ENCODE results near the gene CUTA. TPM values are rescaled to one million over a fixed set of nuclear protein-coding genes. Genes with fewer than 3 reads are reported as not detected.

Gene CUTA
- total and polyA plus RNA-seq, 2 experiments from 2014 or later, result 207 to 421 TPM

- peaks cover 6% of the 10 kb centered on the region; the same call in 1 of the 2 replicates for H4K20me1 ChIP-seq (replicated peaks; ENCODE audit: insufficient read depth)
- DNase-seq (ENCODE audit: low spot score) (no peak), ATAC-seq (no peak)
- H3K9me2 ChIP-seq (ENCODE audit: insufficient read depth), result no peaks in the 10 kb centered on the region
- H3K27ac Mint-ChIP-seq, result no peak overlapping the region
- H2AFZ ChIP-seq, result no peak overlapping the region
- peaks cover 12% of the 10 kb centered on the region for H3F3A ChIP-seq (replicated peaks; ENCODE audit: low read depth)
- no peak overlapping the region for H3K4me2 ChIP-seq
- no peak for TF ChIP-seq ZNF331 (CRISPR knock-in tag; IDR thresholded peaks at IDR 0.05; ENCODE audit: low read depth)
- peaks cover 10% of the 10 kb centered on the region for H3K27me3 Mint-ChIP-seq (ENCODE audit: insufficient read depth, low read depth, poor library complexity)
- H3K27ac ChIP-seq (ENCODE audit: low read depth), result no peak overlapping the region
- no peaks in the 10 kb centered on the region for H3K9me3 Mint-ChIP-seq
- peaks cover 43% of the 10 kb centered on the region for H3K36me3 ChIP-seq (ENCODE audit: insufficient read depth)
- no peak overlapping the region for H3K4me3 Mint-ChIP-seq
- no peaks in the 10 kb centered on the region for H3K27me3 ChIP-seq (ENCODE audit: insufficient read depth)
- no peak overlapping the region for H3K4me3 ChIP-seq
- peaks cover 20% of the 10 kb centered on the region for H3K4me1 Mint-ChIP-seq
- peaks cover 9% of the 10 kb centered on the region; the same call in 1 of the 2 replicates for H3K79me2 ChIP-seq (replicated peaks; ENCODE audit: insufficient read depth)
- H3K36me3 Mint-ChIP-seq (ENCODE audit: low read depth), result peaks cover 60% of the 10 kb centered on the region
- H3K4me1 ChIP-seq (ENCODE audit: insufficient read depth), result peaks cover 15% of the 10 kb centered on the region
These were observed 10.7 kb downstream of the CUTA start for GRCh38 chr6:33407132-33407718.

DNA sequence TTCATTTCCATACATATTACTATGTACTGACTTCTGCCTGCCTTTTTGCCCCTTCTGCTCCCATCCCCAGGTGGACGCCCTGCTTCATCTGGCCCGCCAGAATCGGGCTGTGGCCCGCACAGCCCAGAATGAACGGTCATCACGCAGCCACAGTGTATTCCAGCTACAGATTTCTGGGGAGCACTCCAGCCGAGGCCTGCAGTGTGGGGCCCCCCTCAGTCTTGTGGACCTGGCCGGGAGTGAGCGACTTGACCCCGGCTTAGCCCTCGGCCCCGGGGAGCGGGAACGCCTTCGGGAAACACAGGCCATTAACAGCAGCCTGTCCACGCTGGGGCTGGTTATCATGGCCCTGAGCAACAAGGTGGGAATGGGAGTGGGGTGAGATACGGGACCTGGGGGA lies 11.8 kb downstream of the CUTA start:
- Histone ChIP-seq H2AFZ (no peak overlapping the region), H3F3A (replicated peaks; ENCODE audit: low read depth) (peaks cover 11% of the 10 kb centered on the region), H3K9me2 (ENCODE audit: insufficient read depth) (no peaks in the 10 kb centered on the region), H3K4me3 (no peak overlapping the region), H4K20me1 (replicated peaks; ENCODE audit: insufficient read depth) (peaks cover 4% of the 10 kb centered on the region; the same call in 1 of the 2 replicates), H3K79me2 (replicated peaks; ENCODE audit: insufficient read depth) (0 out of 2 replicates have a peak, but pooled peaks cover 4% of the 10 kb centered on the region), H3K4me2 (no peak overlapping the region), H3K4me1 (ENCODE audit: insufficient read depth) (peaks cover 5% of the 10 kb centered on the region; the same call in 1 of the 2 replicates), H3K27me3 (ENCODE audit: insufficient read depth) (no peaks in the 10 kb centered on the region), H3K36me3 (ENCODE audit: insufficient read depth) (peaks cover 46% of the 10 kb centered on the region), H3K27ac (ENCODE audit: low read depth) (no peak overlapping the region)
- DNase-seq (ENCODE audit: low spot score), result no peak
- H3K9me3 Mint-ChIP-seq, result no peaks in the 10 kb centered on the region
- H3K4me3 Mint-ChIP-seq, result no peak overlapping the region
- H3K27ac Mint-ChIP-seq, result no peak overlapping the region
- H3K4me1 Mint-ChIP-seq, result peaks cover 13% of the 10 kb centered on the region
- TF ChIP-seq ZNF114 (CRISPR knock-in tag; IDR thresholded peaks at IDR 0.05), result no peak
- TF ChIP-seq POLR2AphosphoS5 (IDR thresholded peaks at IDR 0.05; ENCODE audit: low read depth), result no peak
- TF ChIP-seq ZNF331 (CRISPR knock-in tag; IDR thresholded peaks at IDR 0.05; ENCODE audit: low read depth), result no peak
- no peak for TF ChIP-seq NANOG (IDR thresholded peaks at IDR 0.05; ENCODE audit: borderline replicate concordance)
- no peak for TF ChIP-seq EZH2phosphoT487 (IDR thresholded peaks at IDR 0.05; ENCODE audit: unreplicated experiment)
- no peak for TF ChIP-seq CTCF (conservative IDR thresholded peaks at IDR 0.05; ENCODE audit: low read depth in 2 of 2)
- peaks cover 7% of the 10 kb centered on the region for H3K27me3 Mint-ChIP-seq (ENCODE audit: insufficient read depth, low read depth, poor library complexity)
- H3K36me3 Mint-ChIP-seq (ENCODE audit: low read depth), result peaks cover 63% of the 10 kb centered on the region
- ATAC-seq, result no peak

DNA sequence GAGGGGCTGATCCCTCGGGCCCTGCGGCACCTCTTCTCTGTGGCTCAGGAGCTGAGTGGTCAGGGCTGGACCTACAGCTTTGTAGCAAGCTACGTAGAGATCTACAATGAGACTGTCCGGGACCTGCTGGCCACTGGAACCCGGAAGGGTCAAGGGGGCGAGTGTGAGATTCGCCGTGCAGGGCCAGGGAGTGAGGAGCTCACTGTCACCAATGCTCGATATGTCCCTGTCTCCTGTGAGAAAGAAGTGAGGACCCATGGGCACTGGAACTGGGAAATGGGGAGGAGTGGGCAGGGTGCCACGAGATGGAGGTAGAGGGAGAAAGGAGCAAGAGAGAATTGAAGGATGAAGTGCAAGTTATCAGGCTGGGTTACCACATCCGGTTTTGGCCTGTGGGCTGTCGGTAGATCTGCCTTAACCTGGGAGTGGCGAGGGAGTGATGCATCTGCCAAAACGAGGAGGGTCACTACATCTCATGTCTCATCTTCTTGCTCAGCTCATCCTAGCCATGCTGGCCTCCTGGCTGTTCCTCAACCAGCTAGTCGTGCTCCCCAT lies 12.4 kb downstream of the CUTA start:
- H3K9me3 Mint-ChIP-seq, result no peaks in the 10 kb centered on the region
- Histone ChIP-seq H3K79me2 (replicated peaks; ENCODE audit: insufficient read depth) (0 out of 2 replicates have a peak, but pooled peaks cover 4% of the 10 kb centered on the region), H3K4me2 (no peak overlapping the region), H3K4me1 (ENCODE audit: insufficient read depth) (peaks cover 5% of the 10 kb centered on the region; the same call in 1 of the 2 replicates), H4K20me1 (replicated peaks; ENCODE audit: insufficient read depth) (peaks cover 4% of the 10 kb centered on the region; the same call in 1 of the 2 replicates), H3K36me3 (ENCODE audit: insufficient read depth) (peaks cover 52% of the 10 kb centered on the region), H3K27ac (ENCODE audit: low read depth) (no peak overlapping the region), H3F3A (replicated peaks; ENCODE audit: low read depth) (peaks cover 11% of the 10 kb centered on the region), H3K9me2 (ENCODE audit: insufficient read depth) (no peaks in the 10 kb centered on the region), H2AFZ (no peak overlapping the region), H3K27me3 (ENCODE audit: insufficient read depth) (no peaks in the 10 kb centered on the region), H3K4me3 (no peak overlapping the region)
- DNase-seq (ENCODE audit: low spot score), result no peak
- H3K4me3 Mint-ChIP-seq, result no peak overlapping the region
- ATAC-seq, result no peak
- peaks cover 13% of the 10 kb centered on the region for H3K4me1 Mint-ChIP-seq
- peaks cover 69% of the 10 kb centered on the region for H3K36me3 Mint-ChIP-seq (ENCODE audit: low read depth)
- H3K27ac Mint-ChIP-seq, result no peak overlapping the region
- H3K27me3 Mint-ChIP-seq (ENCODE audit: insufficient read depth, low read depth, poor library complexity), result peaks cover 7% of the 10 kb centered on the region
- no peak for TF ChIP-seq POLR2AphosphoS5 (IDR thresholded peaks at IDR 0.05; ENCODE audit: low read depth)
- TF ChIP-seq, protein P1, sequence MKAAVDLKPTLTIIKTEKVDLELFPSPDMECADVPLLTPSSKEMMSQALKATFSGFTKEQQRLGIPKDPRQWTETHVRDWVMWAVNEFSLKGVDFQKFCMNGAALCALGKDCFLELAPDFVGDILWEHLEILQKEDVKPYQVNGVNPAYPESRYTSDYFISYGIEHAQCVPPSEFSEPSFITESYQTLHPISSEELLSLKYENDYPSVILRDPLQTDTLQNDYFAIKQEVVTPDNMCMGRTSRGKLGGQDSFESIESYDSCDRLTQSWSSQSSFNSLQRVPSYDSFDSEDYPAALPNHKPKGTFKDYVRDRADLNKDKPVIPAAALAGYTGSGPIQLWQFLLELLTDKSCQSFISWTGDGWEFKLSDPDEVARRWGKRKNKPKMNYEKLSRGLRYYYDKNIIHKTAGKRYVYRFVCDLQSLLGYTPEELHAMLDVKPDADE (IDR thresholded peaks at IDR 0.05), result no peak
- TF ChIP-seq NANOG (IDR thresholded peaks at IDR 0.05; ENCODE audit: borderline replicate concordance), result no peak
- no peak for TF ChIP-seq ZNF114 (CRISPR knock-in tag; IDR thresholded peaks at IDR 0.05)
- TF ChIP-seq CREB1 (CRISPR knock-in tag; IDR thresholded peaks at IDR 0.05; ENCODE audit: low read depth), result no peak

Data from GM23338 (cell line).